Epithelial cell of esophagus (primary cell): Measurements from ENCODE around the gene SYNGR2.

Experiments
- DNase-seq: peaks from one replicate; pipeline ENCODE4 v3.0.0; 2010; ENCODE audit warnings: low read depth
- H3K4me3 ChIP-seq: 2 replicates; pipeline ENCODE4 v1.5.1; 2011; ENCODE audit warnings: mild to moderate bottlenecking, low read length, control low read depth
- TF ChIP-seq, protein P1 (sequence below): IDR thresholded peaks from 2 replicates; pipeline ENCODE4 v1.5.1; 2011; ENCODE audit warnings: low read depth, mild to moderate bottlenecking, low read length, control low read depth, inconsistent platforms; ENCODE audit not compliant: insufficient read depth; ENCODE audit errors: missing control alignments

The SYNGR2 gene

DNA sequence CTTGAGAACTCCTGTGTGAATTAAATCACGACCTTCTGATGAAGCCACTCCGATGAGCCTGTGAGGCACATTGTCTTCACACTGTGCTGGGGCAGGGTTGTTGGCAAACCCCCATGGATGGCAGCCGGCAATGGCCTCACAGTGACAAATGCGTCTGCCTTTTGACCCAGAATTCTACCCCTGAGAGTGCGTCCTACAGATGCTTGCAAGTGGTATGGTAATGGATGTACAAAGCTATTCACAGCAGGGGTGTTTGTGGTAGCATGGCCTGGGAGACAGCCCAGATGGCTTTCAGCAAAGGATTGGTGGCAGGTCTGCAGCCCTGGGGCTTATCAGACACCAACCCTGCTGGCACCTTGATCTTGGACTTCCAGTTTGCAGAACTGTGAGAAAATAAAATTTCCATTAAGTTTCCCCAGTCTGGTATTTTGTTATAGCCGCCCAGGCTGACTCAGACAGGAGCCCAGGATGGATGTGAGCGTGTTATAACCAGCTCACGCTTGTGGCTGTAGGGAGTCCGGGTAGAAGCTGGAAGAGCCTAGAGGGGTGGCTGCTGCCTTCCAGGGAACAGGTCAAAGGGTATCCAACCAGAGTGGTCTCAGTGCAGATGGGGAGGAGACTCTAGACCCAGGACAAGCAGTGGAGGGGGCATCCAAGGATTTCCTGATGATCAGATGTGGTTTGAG lies 28.9 kb downstream of the SYNGR2 start:
- peak; percentile 58 for DNase-seq
- TF ChIP-seq, protein P1, sequence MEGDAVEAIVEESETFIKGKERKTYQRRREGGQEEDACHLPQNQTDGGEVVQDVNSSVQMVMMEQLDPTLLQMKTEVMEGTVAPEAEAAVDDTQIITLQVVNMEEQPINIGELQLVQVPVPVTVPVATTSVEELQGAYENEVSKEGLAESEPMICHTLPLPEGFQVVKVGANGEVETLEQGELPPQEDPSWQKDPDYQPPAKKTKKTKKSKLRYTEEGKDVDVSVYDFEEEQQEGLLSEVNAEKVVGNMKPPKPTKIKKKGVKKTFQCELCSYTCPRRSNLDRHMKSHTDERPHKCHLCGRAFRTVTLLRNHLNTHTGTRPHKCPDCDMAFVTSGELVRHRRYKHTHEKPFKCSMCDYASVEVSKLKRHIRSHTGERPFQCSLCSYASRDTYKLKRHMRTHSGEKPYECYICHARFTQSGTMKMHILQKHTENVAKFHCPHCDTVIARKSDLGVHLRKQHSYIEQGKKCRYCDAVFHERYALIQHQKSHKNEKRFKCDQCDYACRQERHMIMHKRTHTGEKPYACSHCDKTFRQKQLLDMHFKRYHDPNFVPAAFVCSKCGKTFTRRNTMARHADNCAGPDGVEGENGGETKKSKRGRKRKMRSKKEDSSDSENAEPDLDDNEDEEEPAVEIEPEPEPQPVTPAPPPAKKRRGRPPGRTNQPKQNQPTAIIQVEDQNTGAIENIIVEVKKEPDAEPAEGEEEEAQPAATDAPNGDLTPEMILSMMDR: no peak
- no peak overlapping the region for H3K4me3 ChIP-seq

DNA sequence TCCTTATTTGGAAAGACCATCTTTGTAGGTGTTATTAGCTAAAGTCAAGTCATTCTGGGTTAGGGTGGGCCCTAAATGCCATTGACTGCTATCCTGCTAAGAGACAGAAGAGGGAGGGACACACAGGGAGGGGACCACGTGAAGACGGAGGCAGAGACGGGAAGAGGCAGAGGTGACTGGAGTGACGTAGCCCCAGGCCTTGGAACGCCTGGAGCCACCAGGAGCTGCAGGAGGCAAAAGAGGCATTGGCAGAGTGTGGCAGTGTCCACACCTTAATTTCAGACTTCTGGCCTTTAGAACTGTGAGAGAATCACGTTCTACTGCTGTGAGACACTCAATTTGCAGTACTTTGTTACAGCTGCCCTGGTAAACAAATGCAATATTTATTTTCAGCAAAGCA lies 32.1 kb downstream of the SYNGR2 start:
- TF ChIP-seq, protein P1: no peak
- H3K4me3 ChIP-seq: no peak overlapping the region
- no peak for DNase-seq

DNA sequence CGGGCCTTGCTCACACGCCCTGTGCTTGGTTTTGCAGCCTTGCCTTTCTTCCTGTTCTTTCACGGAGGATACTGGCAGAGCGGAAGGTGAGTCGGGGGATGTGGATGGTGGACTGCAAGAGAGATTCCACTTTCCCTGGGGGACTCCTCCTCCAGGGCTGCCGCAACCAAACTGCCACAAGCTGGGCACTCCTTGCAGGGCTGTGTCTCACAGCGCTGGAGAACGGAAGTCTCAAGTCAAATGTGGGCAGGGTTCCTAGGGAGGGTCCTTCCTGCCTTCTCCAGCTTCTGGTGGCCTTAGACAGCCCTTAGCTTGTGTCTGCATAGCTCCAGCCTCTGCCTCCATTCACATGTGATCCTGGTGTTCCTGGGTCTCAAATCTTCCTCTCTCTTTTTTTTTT lies 34.3 kb downstream of the SYNGR2 start:
- no peak overlapping the region for H3K4me3 ChIP-seq
- DNase-seq: no peak
- TF ChIP-seq, protein P1: no peak

DNA sequence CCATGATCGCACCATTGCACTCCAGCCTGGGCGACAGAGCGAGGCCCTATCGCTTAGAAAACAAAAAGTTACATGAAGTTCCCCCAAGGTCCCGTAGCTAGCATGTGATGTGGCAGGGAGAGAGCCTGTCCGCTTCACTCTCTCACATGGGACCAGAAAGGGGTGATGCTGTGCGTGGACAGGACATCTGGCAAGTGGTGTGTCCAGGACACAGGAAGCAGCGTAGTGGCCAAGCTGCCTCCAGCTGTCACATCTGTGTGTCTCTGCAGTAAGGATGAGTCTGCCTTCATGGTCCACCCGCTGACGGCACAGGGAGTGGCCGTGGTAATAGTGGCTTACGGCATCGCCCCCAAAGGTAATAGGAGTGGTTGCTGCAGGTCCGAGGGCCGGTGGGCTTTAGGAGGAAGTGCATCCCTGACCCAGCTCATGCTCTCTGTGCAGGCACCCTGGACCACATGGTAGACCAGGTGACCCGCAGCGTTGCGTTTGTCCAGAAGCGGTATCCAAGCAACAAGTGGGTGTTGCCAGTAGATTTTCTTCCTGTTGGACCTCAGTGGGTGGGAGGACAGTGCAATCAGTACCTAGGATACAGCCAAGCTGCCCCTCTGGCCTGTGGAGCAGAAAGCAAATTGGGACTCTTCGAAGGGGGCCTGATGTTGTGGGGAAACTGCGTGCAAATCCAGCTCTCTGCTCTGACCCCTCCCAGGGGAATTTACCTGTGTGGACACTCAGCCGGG lies 36.2 kb downstream of the SYNGR2 start:
- TF ChIP-seq, protein P1: no peak
- DNase-seq: no peak
- no peak overlapping the region for H3K4me3 ChIP-seq

DNA sequence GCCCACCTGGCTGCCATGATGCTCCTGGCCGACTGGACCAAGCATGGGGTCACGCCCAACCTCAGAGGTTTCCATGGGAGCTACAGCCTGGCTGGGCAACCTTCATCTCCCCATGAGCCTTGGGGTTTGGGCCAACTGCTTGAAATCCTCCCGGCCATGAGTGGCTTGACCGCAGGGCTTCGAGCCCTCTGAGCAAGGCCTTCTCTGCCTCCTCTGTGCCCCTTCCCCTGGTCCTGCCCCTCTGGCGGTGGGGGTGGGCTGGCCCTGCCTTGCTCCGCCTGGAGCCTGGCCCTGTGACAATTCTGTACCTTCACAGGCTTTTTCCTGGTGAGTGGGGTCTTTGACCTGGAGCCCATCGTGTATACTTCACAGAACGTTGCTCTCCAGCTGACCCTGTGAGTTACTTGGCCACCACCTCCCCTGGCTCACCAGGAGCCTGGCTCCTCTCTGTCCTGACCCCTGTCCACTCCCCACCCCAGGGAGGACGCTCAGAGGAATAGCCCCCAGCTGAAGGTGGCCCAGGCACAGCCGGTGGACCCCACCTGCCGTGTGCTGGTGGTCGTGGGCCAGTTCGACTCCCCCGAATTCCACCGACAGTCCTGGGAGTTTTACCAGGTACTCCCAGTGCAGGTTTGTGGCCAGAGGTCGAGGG lies 36.9 kb downstream of the SYNGR2 start:
- no peak for DNase-seq
- no peak overlapping the region for H3K4me3 ChIP-seq
- TF ChIP-seq, protein P1: no peak

DNA sequence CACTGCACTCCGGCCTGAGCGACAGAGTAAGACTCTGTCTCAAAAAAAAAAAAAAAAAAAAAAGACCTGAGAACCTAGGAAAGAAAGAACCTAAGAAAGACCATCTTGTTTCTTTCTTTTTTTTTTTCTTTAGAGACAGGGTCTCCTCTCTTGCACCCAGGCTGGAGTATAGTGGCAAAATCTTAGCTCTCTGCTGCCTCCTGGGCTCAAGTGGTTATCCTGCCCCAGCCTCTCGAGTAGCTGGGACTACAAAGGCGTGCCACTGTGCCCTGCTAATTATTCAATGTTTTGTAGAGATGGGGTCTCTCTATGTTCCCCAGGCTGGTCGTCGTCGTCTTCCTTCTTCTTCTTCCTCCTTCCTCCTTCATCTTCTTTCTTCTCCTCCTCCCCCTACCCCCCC lies 37.9 kb downstream of the SYNGR2 start:
- no peak overlapping the region for H3K4me3 ChIP-seq
- DNase-seq: no peak
- TF ChIP-seq, protein P1: peak; percentile 9

DNA sequence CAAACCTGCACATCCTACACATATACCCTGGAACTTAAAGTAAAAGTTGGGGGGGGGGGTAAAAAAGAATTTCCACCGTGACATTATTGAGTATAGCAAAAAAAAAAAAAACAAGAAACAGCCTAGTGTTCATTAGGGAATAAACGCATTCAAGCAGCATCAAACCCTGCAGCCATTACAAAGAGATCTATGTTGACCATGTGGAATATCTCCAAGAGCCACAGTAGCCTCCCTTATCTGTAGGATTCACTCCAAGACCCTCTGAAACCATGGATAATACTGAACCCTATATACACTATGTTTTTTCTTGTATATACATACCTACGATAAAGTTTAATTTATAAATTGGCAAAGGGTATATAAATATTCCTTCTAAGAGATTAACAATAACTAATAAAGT lies 40.1 kb downstream of the SYNGR2 start:
- DNase-seq: no peak
- TF ChIP-seq, protein P1: no peak
- H3K4me3 ChIP-seq: no peak overlapping the region
